ENCODE data around the gene IKZF4.
A peak's percentile ranks its signal among the peaks of the same experiment; 100 is the strongest.

IKZF4 gene

GRCh38 chr12:56079723-56080555 lies 59.1 kb downstream of the IKZF4 start, which contains the start of gene ERBB3:
TSS of gene ERBB3 (plus strand) at chr12:56080165. CDS start at chr12:56080301, 136 bp downstream.
- DNase-seq (ENCODE audit: low read depth, low spot score), result peak; percentile 54
- peak within 1 kb of the TSS; percentile 91 for H3K27ac ChIP-seq

DNA sequence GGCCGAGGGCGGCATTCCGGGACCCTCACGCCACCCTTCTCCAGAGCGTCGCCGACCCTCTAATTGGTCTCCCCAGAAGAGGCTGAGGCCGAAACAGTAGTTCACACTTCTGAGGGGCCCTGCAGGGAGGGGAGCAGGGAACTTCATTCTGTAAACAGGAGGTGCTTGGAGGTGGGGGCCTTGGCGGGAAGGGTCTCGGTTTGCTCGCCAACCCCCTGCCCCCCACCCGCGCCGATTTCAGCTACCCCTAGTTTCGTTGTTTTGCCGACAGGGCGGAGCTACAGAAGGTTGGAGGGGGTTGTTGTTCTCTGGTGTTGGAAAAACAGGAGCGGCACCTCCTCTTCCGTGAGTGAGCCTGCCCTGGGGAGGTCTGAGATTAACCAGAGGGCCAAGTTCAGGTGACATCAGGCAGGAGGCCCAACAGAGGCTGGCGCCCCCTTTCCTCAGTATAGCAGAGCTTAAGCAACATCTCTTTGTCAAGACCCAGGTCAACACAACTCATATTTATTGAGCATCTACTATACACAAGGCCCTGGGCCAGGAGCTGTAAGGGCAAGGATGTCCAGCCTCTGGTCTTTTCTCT lies 59.8 kb downstream of the IKZF4 start:
- DNase-seq (ENCODE audit: low read depth, low spot score), result no peak
- H3K27ac ChIP-seq, result peak overlapping the region; percentile 91

DNA sequence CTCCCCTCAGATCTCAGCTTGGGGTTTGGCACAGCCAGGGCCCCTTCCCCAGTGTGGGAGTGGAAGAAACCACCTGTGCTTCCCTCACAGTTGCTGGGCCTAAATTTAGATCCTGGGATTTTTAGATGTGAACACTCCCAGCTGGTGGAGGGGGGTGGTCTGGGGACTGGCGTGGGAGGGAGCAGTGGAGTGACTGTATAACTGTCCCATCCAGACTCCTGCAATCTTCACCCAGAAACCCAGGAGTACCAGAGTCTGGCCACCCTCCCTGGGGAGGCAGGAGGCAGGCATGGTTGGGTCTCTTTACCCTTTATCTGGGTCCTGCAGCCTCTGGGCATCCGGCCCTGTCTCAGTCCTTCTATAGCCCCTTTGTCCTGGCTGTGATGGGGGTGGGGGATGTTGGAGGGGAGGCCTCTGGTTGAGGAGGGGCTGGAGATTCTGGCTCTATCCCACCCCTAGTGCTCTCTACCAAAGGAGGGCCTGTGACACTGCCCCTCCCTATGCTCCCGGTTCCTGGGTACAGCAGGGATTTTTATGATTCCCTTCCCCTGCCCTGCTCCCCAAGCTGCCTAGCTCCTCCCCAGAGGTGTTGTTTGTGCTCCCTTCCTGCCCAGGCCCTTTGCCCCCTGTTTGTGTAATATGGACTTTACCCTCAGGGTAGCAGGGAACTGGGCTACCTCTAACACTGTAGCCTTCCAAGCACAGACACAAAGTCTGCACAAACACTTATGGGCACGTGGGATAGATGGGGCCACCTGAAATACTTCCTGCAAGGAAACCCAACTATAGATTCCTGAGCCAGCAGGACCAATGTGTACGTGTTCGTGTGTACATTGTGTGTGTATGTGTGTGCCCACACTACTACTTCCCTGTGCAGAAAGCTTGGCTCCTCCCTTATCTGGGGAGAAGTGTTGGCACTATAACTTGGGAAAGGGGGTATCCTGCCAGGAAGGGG lies 60.8 kb downstream of the IKZF4 start:
- DNase-seq (ENCODE audit: low read depth, low spot score), result no peak
- H3K27ac ChIP-seq, result peak overlapping the region; percentile 91

- H3K27ac ChIP-seq, result no peak overlapping the region
- no peak for DNase-seq (ENCODE audit: low read depth, low spot score)
These were observed 61.5 kb downstream of the IKZF4 start for GRCh38 chr12:56082382-56082781.

DNA sequence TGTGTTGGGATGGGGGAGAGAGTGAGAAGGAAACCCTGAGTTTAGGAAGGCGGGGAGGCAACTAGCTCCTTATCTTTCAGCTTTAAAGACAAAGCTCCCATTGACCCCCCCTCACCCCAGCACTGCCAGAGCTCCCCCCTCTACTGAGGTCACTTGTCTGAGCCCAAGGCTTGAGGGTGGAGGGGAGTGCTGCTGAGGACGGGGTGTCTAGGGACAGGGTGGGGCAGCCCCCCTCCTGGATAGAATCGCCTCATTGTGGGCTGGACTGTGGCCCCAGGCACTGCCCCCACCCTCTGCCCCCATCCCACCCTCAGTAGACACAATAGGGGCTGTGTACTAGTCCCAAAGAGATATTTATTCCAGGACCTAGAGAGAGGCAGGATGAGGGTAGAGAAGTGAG lies 62.1 kb downstream of the IKZF4 start:
- DNase-seq (ENCODE audit: low read depth, low spot score), result no peak
- H3K27ac ChIP-seq, result no peak overlapping the region

- DNase-seq (ENCODE audit: low read depth, low spot score), result no peak
- no peak overlapping the region for H3K27ac ChIP-seq
These were observed 64.2 kb downstream of the IKZF4 start for GRCh38 chr12:56084958-56085543.

GRCh38 chr12:56086096-56086495 lies 65.3 kb downstream of the IKZF4 start:
- peak; percentile 55 for DNase-seq (ENCODE audit: low read depth, low spot score)
- peak overlapping the region; percentile 8 for H3K27ac ChIP-seq

- H3K27ac ChIP-seq, result peak overlapping the region; percentile 8
- no peak for DNase-seq (ENCODE audit: low read depth, low spot score)
These were observed 65.8 kb downstream of the IKZF4 start for GRCh38 chr12:56086608-56087007.

GRCh38 chr12:56087220-56087619 lies 66.4 kb downstream of the IKZF4 start:
- H3K27ac ChIP-seq, result no peak overlapping the region
- no peak for DNase-seq (ENCODE audit: low read depth, low spot score)
